ENCODE data around the gene RBM10. TPM values are rescaled to one million over a fixed set of nuclear protein-coding genes. Genes with fewer than 3 reads are reported as not detected.

The RBM10 gene
- total RNA-seq, 2 experiments from 2014 or later, result 59.0 to 59.2 TPM

GRCh38 chrX:47233333-47234113 is 88.5 kb downstream of the RBM10 start:
- Mint-ChIP-seq H3K9me3 (no peaks in the 10 kb centered on the region), H3K36me3 (ENCODE audit: low read depth) (peaks cover 16% of the 10 kb centered on the region), H3K4me3 (peak overlapping the region; percentile 83), H3K27me3 (no peaks in the 10 kb centered on the region), H3K27ac (peak overlapping the region; percentile 100), H3K4me1 (peaks cover 23% of the 10 kb centered on the region)
- peak; percentile 93 for DNase-seq
- ChIA-PET POLR2A (interaction anchor here (0.6 to 1.1 kb wide), 2 partner anchors 13 to 15 kb away, joined by 3 to 4 read pairs; no protein-coding TSS in a partner anchor), CTCF (no interaction called here)

- H3K9me3 Mint-ChIP-seq, result no peaks in the 10 kb centered on the region
- H3K4me1 Mint-ChIP-seq, result peaks cover 23% of the 10 kb centered on the region
- ChIA-PET CTCF (no interaction called here), POLR2A (no interaction called here)
- H3K4me3 Mint-ChIP-seq, result peak overlapping the region; percentile 64
- H3K36me3 Mint-ChIP-seq (ENCODE audit: low read depth), result peaks cover 9% of the 10 kb centered on the region
- no peak for DNase-seq
- no peaks in the 10 kb centered on the region for H3K27me3 Mint-ChIP-seq
- peak overlapping the region; percentile 100 for H3K27ac Mint-ChIP-seq
Measured at GRCh38 chrX:47234583-47234982, 89.6 kb downstream of the RBM10 start.

- DNase-seq, result no peak
- Mint-ChIP-seq H3K9me3 (no peaks in the 10 kb centered on the region), H3K4me3 (peak overlapping the region; percentile 21), H3K27me3 (no peaks in the 10 kb centered on the region), H3K36me3 (ENCODE audit: low read depth) (peaks cover 3% of the 10 kb centered on the region), H3K27ac (peak overlapping the region; percentile 46), H3K4me1 (peaks cover 19% of the 10 kb centered on the region)
- CTCF ChIA-PET, result no interaction called here
- POLR2A ChIA-PET, result no interaction called here
Measured at GRCh38 chrX:47235691-47236103, 90.7 kb downstream of the RBM10 start.

Other genes starting within 250 kb of the RBM10 start
- gene JADE3, start 232.8 kb upstream of the RBM10 start, total RNA-seq, result under 1 TPM; 0.64 to 0.96 TPM
- gene RGN, start 66.8 kb upstream of the RBM10 start, total RNA-seq, result not detected
- gene NDUFB11, start 519 bp upstream of the RBM10 start, total RNA-seq, result 100 to 1,000 TPM; 109 to 111 TPM
- 100 to 1,000 TPM; 162 to 177 TPM for gene UBA1, start 48.6 kb downstream of the RBM10 start, total RNA-seq
- gene CDK16, start 73.5 kb downstream of the RBM10 start, total RNA-seq, result 10 to 100 TPM; 61.6 to 64.2 TPM
- 10 to 100 TPM; 26.0 to 28.2 TPM for gene USP11, start 87.8 kb downstream of the RBM10 start, total RNA-seq
- gene ZNF157, start 225.4 kb downstream of the RBM10 start, total RNA-seq, result under 1 TPM; 0.40 to 0.42 TPM